GM18909 (cell line): ENCODE results near the gene DCDC1.

ENCODE experiments used
- ATAC-seq: cut with Tn5 transposase; IDR thresholded peaks from one replicate; pipeline ENCODE4 v1.9.1; 2021; ENCODE audit warnings: mild to moderate bottlenecking; ENCODE audit not compliant: unreplicated experiment, poor library complexity

Gene DCDC1

GRCh38 chr11:31369348-31370329 is at the start of gene DCDC1, which contains the start of gene DNAJC24:
TSS of gene DCDC1 (minus strand) at chr11:31369739. CDS start at chr11:31328280, 41,459 bp downstream.
TSS of gene DNAJC24 (plus strand) at chr11:31369860. CDS start at chr11:31370749, 889 bp downstream.
- peak; percentile 99 for ATAC-seq

- ATAC-seq = no peak
These were observed 49.6 kb upstream of the DCDC1 start for GRCh38 chr11:31419138-31419537.

- no peak for ATAC-seq
These were observed 48.3 kb upstream of the DCDC1 start for GRCh38 chr11:31417816-31418215.

- no peak for ATAC-seq
These were observed 47.8 kb upstream of the DCDC1 start for GRCh38 chr11:31417357-31417756.

GRCh38 chr11:31415435-31415834 is 45.9 kb upstream of the DCDC1 start:
- ATAC-seq = no peak

- no peak for ATAC-seq
These were observed 44.8 kb upstream of the DCDC1 start for GRCh38 chr11:31414338-31414737.

GRCh38 chr11:31412946-31413345 is 43.4 kb upstream of the DCDC1 start:
- no peak for ATAC-seq

- ATAC-seq = no peak
These were observed 38.7 kb upstream of the DCDC1 start for GRCh38 chr11:31408201-31408600.

- no peak for ATAC-seq
These were observed 35.1 kb upstream of the DCDC1 start for GRCh38 chr11:31404614-31405013.

- no peak for ATAC-seq
These were observed 27.8 kb upstream of the DCDC1 start for GRCh38 chr11:31397239-31397834.

- ATAC-seq = no peak
These were observed 17.8 kb upstream of the DCDC1 start for GRCh38 chr11:31387379-31387778.

GRCh38 chr11:31383116-31383515 is 13.6 kb upstream of the DCDC1 start:
- no peak for ATAC-seq

- no peak for ATAC-seq
These were observed 6.3 kb upstream of the DCDC1 start for GRCh38 chr11:31375879-31376278.

GRCh38 chr11:31366795-31367194 is 2.7 kb downstream of the DCDC1 start:
- no peak for ATAC-seq

- ATAC-seq = no peak
These were observed 7.8 kb downstream of the DCDC1 start for GRCh38 chr11:31361743-31362142.

- ATAC-seq = no peak
These were observed 13.7 kb downstream of the DCDC1 start for GRCh38 chr11:31355817-31356216.

- no peak for ATAC-seq
These were observed 14.4 kb downstream of the DCDC1 start for GRCh38 chr11:31355131-31355530.

- ATAC-seq = no peak
These were observed 18.4 kb downstream of the DCDC1 start for GRCh38 chr11:31351168-31351567.

GRCh38 chr11:31340903-31341572 is 28.5 kb downstream of the DCDC1 start:
- no peak for ATAC-seq

- no peak for ATAC-seq
These were observed 31.7 kb downstream of the DCDC1 start for GRCh38 chr11:31337806-31338205.

GRCh38 chr11:31328697-31329096 is 40.8 kb downstream of the DCDC1 start:
- no peak for ATAC-seq
